SJCRH30 (cell line): ENCODE data around the gene GNAQ. TPM values are rescaled to one million over a fixed set of nuclear protein-coding genes. Genes with fewer than 3 reads are reported as not detected.

Source experiments
- DNase-seq, 2 experiments: peaks; one replicate each; pipeline ENCODE4 v3.0.0-alpha.2; 2015 to 2020
- H3K27ac ChIP-seq: fragments of 250-450 bp; sonication (Bioruptor Pico); 2 replicates; pipeline ENCODE4 v1.5.1; 2020; ENCODE audit warnings: mild to moderate bottlenecking, moderate library complexity
- H3K27me3 ChIP-seq: fragments of 250-450 bp; sonication (Bioruptor Pico); 2 replicates; pipeline ENCODE4 v1.5.1; 2020; ENCODE audit warnings: mild to moderate bottlenecking, moderate library complexity
- H3K36me3 ChIP-seq: fragments of 250-450 bp; sonication (Bioruptor Pico); 2 replicates; pipeline ENCODE4 v1.5.1; 2020; ENCODE audit warnings: mild to moderate bottlenecking, moderate library complexity
- H3K4me1 ChIP-seq: fragments of 250-450 bp; sonication (Bioruptor Pico); 2 replicates; pipeline ENCODE4 v1.5.1; 2020; ENCODE audit warnings: mild to moderate bottlenecking, moderate library complexity
- H3K4me3 ChIP-seq: fragments of 250-450 bp; sonication (Bioruptor Pico); 2 replicates; pipeline ENCODE4 v1.5.1; 2020; ENCODE audit warnings: mild to moderate bottlenecking, moderate library complexity
- H3K9me3 ChIP-seq: fragments of 250-450 bp; sonication (Bioruptor Pico); replicated peaks from 2 replicates; pipeline ENCODE4 v1.5.1; 2020; ENCODE audit warnings: mild to moderate bottlenecking, moderate library complexity
- total RNA-seq: library from RNA; depleted of rRNA; stranded (reverse); fragments of >200 nt; shearing (Covaris generic); gene quantifications from 2 replicates; pipeline ENCODE4 v1.2.3, GENCODE V29; 2014

The GNAQ gene
- total RNA-seq, 1 experiment from 2014 or later = 28.8 TPM

GRCh38 chr9:77752554-77752953 lies 279.1 kb downstream of the GNAQ start:
- DNase-seq = no peak
- H3K4me1 ChIP-seq = no peaks in the 10 kb centered on the region
- no peak overlapping the region for H3K4me3 ChIP-seq
- peaks cover 4% of the 10 kb centered on the region; the same call in 1 of the 2 replicates for H3K9me3 ChIP-seq
- H3K36me3 ChIP-seq = no peaks in the 10 kb centered on the region
- H3K27ac ChIP-seq = no peak overlapping the region
- no peaks in the 10 kb centered on the region for H3K27me3 ChIP-seq

GRCh38 chr9:77751341-77752091 lies 280.1 kb downstream of the GNAQ start:
- H3K36me3 ChIP-seq = no peaks in the 10 kb centered on the region
- no peaks in the 10 kb centered on the region for H3K27me3 ChIP-seq
- H3K4me3 ChIP-seq = no peak overlapping the region
- peak; percentile 52 to 82 for DNase-seq
- peaks cover 4% of the 10 kb centered on the region; the same call in 1 of the 2 replicates for H3K9me3 ChIP-seq
- no peak overlapping the region for H3K27ac ChIP-seq
- no peaks in the 10 kb centered on the region for H3K4me1 ChIP-seq

GRCh38 chr9:77750981-77751340 lies 280.6 kb downstream of the GNAQ start:
- H3K9me3 ChIP-seq = no peaks in the 10 kb centered on the region
- no peak overlapping the region for H3K27ac ChIP-seq
- no peaks in the 10 kb centered on the region for H3K4me1 ChIP-seq
- H3K27me3 ChIP-seq = no peaks in the 10 kb centered on the region
- DNase-seq = no peak
- no peak overlapping the region for H3K4me3 ChIP-seq
- H3K36me3 ChIP-seq = no peaks in the 10 kb centered on the region

GRCh38 chr9:77750284-77750683 lies 281.3 kb downstream of the GNAQ start:
- Histone ChIP-seq H3K9me3 (no peaks in the 10 kb centered on the region), H3K27ac (no peak overlapping the region), H3K27me3 (no peaks in the 10 kb centered on the region), H3K36me3 (no peaks in the 10 kb centered on the region), H3K4me1 (no peaks in the 10 kb centered on the region), H3K4me3 (no peak overlapping the region)
- no peak for DNase-seq

DNA sequence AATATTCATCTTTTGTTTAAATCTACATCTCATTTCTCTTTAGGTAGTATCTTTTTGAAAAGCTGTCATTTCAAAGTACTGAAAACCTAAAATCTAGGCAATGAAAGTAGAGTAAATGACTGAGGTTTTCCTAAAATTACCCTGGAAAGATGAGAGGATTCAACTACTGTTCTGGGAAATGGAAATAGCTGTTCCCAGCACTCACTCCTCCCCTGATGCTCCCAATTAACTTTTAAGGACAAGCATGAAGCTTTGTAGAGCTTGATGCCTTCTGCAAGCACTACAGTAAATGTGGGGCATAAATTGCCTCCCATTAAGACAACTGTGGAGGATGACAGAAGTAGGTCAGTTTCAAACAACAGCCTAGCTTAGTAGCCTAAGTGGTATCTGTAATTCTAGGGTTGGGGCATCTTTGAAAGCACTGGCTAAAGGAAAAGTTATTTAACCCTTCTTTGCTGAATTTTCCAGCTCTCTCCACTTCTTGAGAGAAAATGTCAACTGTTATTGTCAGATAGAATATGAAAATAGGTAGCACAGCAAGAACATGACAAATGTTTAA lies 283.3 kb downstream of the GNAQ start:
- DNase-seq = no peak
- Histone ChIP-seq H3K36me3 (no peaks in the 10 kb centered on the region), H3K4me1 (no peaks in the 10 kb centered on the region), H3K27ac (no peak overlapping the region), H3K27me3 (no peaks in the 10 kb centered on the region), H3K4me3 (no peak overlapping the region), H3K9me3 (no peaks in the 10 kb centered on the region)

- Histone ChIP-seq H3K4me3 (no peak overlapping the region), H3K4me1 (no peaks in the 10 kb centered on the region), H3K9me3 (no peaks in the 10 kb centered on the region), H3K36me3 (no peaks in the 10 kb centered on the region), H3K27ac (no peak overlapping the region), H3K27me3 (no peaks in the 10 kb centered on the region)
- no peak for DNase-seq
Observed at GRCh38 chr9:77747163-77747562, 284.4 kb downstream of the GNAQ start.

DNA sequence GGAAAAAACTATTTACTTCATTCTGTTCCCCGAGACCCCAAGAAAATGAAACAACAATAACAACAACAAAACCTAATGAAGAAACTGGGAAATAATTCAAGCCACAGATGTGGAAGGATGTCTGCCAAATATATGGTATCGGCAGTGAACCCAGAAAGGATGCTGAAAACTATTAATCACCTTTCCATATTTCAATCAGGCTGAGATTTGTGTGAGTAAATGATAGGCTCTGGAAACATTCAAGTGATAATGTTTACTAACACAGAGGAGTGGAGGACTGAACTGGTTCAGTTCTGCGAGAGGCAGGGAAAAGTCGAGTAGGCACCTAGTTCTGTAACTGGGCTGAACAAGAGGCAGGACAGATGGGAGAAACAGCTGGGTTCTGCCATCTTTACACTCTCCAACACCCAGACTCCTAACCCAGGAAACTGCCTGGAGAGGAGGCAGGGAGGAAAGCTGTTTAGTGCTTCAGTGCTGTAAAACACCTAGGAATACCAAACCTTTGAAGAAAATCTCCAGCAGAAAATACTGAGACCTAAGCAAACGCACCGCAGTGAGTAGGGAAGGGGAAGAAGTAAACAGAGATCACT lies 286.7 kb downstream of the GNAQ start:
- no peaks in the 10 kb centered on the region for H3K9me3 ChIP-seq
- H3K27ac ChIP-seq = no peak overlapping the region
- no peaks in the 10 kb centered on the region for H3K4me1 ChIP-seq
- no peaks in the 10 kb centered on the region for H3K36me3 ChIP-seq
- no peak overlapping the region for H3K4me3 ChIP-seq
- peak in 1 of 2 experiments; percentile 14 for DNase-seq
- no peaks in the 10 kb centered on the region for H3K27me3 ChIP-seq

- Histone ChIP-seq H3K4me3 (no peak overlapping the region), H3K27ac (no peak overlapping the region), H3K9me3 (no peaks in the 10 kb centered on the region), H3K27me3 (no peaks in the 10 kb centered on the region), H3K36me3 (no peaks in the 10 kb centered on the region), H3K4me1 (no peaks in the 10 kb centered on the region)
- DNase-seq = no peak
Observed at GRCh38 chr9:77743386-77743785, 288.2 kb downstream of the GNAQ start.

DNA sequence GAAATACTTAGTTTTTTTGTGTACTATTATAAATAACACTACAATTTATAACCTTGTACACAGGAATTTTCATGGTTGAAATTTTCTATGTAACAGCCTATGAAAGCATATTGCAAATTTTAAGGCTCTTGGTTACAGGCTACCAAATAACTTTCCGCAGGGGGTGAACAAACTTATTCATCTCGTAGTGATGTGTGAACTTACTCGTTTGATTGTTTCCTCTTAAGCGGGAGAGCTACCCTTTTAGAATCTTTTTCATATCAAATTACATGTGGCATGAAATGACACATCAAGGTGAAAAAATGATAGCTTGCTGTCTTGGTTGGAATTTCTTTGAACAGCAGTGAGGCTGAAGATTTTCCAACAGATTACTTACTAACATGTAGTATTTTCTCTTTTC lies 292.7 kb downstream of the GNAQ start:
- H3K27ac ChIP-seq = no peak overlapping the region
- no peak for DNase-seq
- H3K9me3 ChIP-seq = no peaks in the 10 kb centered on the region
- H3K4me3 ChIP-seq = no peak overlapping the region
- no peaks in the 10 kb centered on the region for H3K36me3 ChIP-seq
- no peaks in the 10 kb centered on the region for H3K4me1 ChIP-seq
- H3K27me3 ChIP-seq = no peaks in the 10 kb centered on the region

DNA sequence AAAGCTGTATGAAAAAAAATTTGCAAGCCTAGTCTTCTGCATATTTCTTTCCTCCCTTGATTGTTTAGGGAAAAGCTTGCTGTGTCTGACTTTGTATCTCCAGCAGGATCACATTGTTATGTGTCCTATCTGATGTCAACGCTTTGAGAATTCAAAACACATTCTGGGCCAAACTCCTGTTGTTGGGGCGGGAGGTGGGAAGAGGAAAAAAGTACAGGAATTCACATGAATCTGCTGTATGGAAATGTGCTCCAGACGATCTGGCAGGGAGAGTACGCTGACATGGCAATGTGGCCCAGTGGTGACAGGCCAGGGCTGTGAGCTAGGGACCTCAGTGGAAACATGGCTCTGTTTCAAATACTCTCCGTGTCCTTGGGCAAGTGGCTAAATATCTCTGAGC lies 296.1 kb downstream of the GNAQ start:
- Histone ChIP-seq H3K4me1 (peaks cover 16% of the 10 kb centered on the region), H3K27ac (no peak overlapping the region), H3K4me3 (no peak overlapping the region), H3K9me3 (no peaks in the 10 kb centered on the region), H3K36me3 (no peaks in the 10 kb centered on the region), H3K27me3 (no peaks in the 10 kb centered on the region)
- no peak for DNase-seq

GRCh38 chr9:77731930-77732329 lies 299.7 kb downstream of the GNAQ start:
- no peaks in the 10 kb centered on the region for H3K9me3 ChIP-seq
- H3K27ac ChIP-seq = peak overlapping the region; percentile 54
- peak; percentile 86 to 93 for DNase-seq
- H3K4me1 ChIP-seq = peaks cover 16% of the 10 kb centered on the region
- no peaks in the 10 kb centered on the region for H3K27me3 ChIP-seq
- H3K36me3 ChIP-seq = no peaks in the 10 kb centered on the region; the same call in 1 of the 2 replicates
- peak overlapping the region; percentile 6 for H3K4me3 ChIP-seq

DNA sequence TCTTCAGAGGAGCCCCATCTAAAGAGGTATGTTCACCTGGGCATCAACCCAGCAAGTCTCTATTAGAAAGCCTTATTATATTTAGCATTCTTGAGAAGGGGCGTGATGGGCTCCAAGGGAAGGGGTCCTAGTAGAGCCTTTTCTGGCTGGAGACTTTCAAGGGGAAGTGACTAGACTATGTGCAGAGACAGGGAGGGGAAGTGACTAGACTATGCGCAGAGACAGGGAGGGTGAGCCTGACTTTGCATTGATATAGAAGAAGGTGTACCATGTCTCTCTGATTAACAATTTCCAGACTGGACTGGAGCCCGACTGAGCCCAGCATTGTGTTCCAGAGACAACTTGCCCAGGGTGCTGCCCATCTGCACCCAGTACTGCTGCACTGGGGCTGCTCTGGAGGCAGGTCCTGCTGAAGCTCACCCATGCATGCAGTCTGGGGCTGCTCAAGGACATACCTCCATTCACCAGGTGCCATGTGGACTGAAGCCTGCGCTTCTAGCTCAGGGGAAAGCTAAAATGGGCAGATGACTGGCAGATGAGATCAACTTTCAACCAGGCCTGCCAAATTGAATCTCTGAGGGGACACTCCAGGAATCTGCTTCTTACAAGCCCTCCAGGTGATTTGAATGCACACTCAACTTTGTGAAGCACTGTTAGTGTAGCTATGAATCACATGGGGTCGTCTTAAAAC lies 300.5 kb downstream of the GNAQ start:
- Histone ChIP-seq H3K9me3 (no peaks in the 10 kb centered on the region), H3K27me3 (no peaks in the 10 kb centered on the region), H3K36me3 (no peaks in the 10 kb centered on the region; the same call in 1 of the 2 replicates), H3K4me3 (peak overlapping the region; percentile 6), H3K4me1 (peaks cover 16% of the 10 kb centered on the region), H3K27ac (peak overlapping the region; percentile 54)
- no peak for DNase-seq

DNA sequence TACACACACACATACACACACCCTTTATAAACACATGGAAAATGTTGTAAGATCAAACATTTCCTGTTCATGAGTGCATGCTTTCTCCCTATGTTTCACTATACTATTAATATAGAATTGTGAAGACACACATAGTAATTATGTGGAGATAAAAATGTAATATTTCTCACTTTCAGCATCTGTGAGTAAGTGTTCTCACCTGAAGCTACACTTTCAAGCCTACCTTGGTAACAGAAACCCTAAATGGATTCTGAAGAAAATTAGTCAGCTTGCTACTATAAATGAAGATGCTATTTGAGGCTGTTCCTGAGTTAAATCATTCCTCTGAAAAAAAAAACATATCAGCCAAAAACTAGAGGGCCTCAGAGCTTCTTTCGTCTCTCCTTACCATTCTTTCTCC lies 302.4 kb downstream of the GNAQ start:
- no peak overlapping the region for H3K27ac ChIP-seq
- H3K4me3 ChIP-seq = no peak overlapping the region
- no peaks in the 10 kb centered on the region for H3K27me3 ChIP-seq
- no peak for DNase-seq
- no peaks in the 10 kb centered on the region for H3K9me3 ChIP-seq
- peaks cover 16% of the 10 kb centered on the region for H3K4me1 ChIP-seq
- H3K36me3 ChIP-seq = peaks cover 4% of the 10 kb centered on the region

- Histone ChIP-seq H3K4me1 (peaks cover 10% of the 10 kb centered on the region), H3K27ac (no peak overlapping the region), H3K36me3 (peaks cover 10% of the 10 kb centered on the region), H3K9me3 (no peaks in the 10 kb centered on the region), H3K27me3 (no peaks in the 10 kb centered on the region), H3K4me3 (no peak overlapping the region)
- DNase-seq = no peak
Observed at GRCh38 chr9:77726814-77727213, 304.8 kb downstream of the GNAQ start.

GRCh38 chr9:77726289-77726688 lies 305.3 kb downstream of the GNAQ start:
- Histone ChIP-seq H3K9me3 (no peaks in the 10 kb centered on the region), H3K4me3 (no peak overlapping the region), H3K27ac (no peak overlapping the region), H3K27me3 (no peaks in the 10 kb centered on the region), H3K36me3 (peaks cover 10% of the 10 kb centered on the region), H3K4me1 (peaks cover 4% of the 10 kb centered on the region)
- no peak for DNase-seq
